Activated gamma-delta T cell (primary cell): ENCODE measurements around the gene FBXO21.
"Not testable (repeated sequence)": the region's sequence is repeated elsewhere in the genome, so short reads cannot be mapped to it uniquely, and the experiment has no call there.

Source experiments
- DNase-seq: peaks from one replicate; lab custom pipeline; 2025; lab: John Stamatoyannopoulos, UW
- total RNA-seq, 2 donors: gene quantifications; one replicate each; lab custom pipeline; 2026; lab: John Stamatoyannopoulos, UW

FBXO21 gene
- 85.3 to 92.6 reads per million in 2 donors for total RNA-seq

GRCh38 chr12:117190210-117190781 lies at the start of gene FBXO21:
TSS of gene FBXO21 (minus strand) at chr12:117190470. CDS start at chr12:117190456, 14 bp downstream.
- peak; percentile 85 for DNase-seq

- DNase-seq: peak; percentile 23
Measured at GRCh38 chr12:117236456-117237001, 46.3 kb upstream of the FBXO21 start.

- no peak for DNase-seq
Measured at GRCh38 chr12:117235261-117235660, 45.0 kb upstream of the FBXO21 start.

GRCh38 chr12:117234441-117234840 lies 44.2 kb upstream of the FBXO21 start:
- DNase-seq: no peak

GRCh38 chr12:117231750-117232149 lies 41.5 kb upstream of the FBXO21 start:
- no peak for DNase-seq

GRCh38 chr12:117228239-117228638 lies 38.0 kb upstream of the FBXO21 start:
- DNase-seq: no peak

GRCh38 chr12:117227000-117227653 lies 36.9 kb upstream of the FBXO21 start:
- DNase-seq: no peak

GRCh38 chr12:117226505-117226904 lies 36.2 kb upstream of the FBXO21 start:
- DNase-seq: no peak

GRCh38 chr12:117225179-117225578 lies 34.9 kb upstream of the FBXO21 start:
- DNase-seq: no peak

- not testable (repeated sequence) for DNase-seq
Measured at GRCh38 chr12:117220947-117221346, 30.7 kb upstream of the FBXO21 start.

- no peak for DNase-seq
Measured at GRCh38 chr12:117218149-117218548, 27.9 kb upstream of the FBXO21 start.

- no peak for DNase-seq
Measured at GRCh38 chr12:117216686-117217085, 26.4 kb upstream of the FBXO21 start.

- DNase-seq: no peak
Measured at GRCh38 chr12:117214797-117215196, 24.5 kb upstream of the FBXO21 start.

GRCh38 chr12:117213295-117213808 lies 23.1 kb upstream of the FBXO21 start:
- no peak for DNase-seq

GRCh38 chr12:117212563-117213190 lies 22.4 kb upstream of the FBXO21 start:
- no peak for DNase-seq

- DNase-seq: no peak
Measured at GRCh38 chr12:117210266-117210918, 20.1 kb upstream of the FBXO21 start.

GRCh38 chr12:117209626-117210025 lies 19.4 kb upstream of the FBXO21 start:
- DNase-seq: no peak

- DNase-seq: no peak
Measured at GRCh38 chr12:117208811-117209455, 18.7 kb upstream of the FBXO21 start.

GRCh38 chr12:117208206-117208605 lies 17.9 kb upstream of the FBXO21 start:
- no peak for DNase-seq

- no peak for DNase-seq
Measured at GRCh38 chr12:117207675-117208074, 17.4 kb upstream of the FBXO21 start.

- DNase-seq: no peak
Measured at GRCh38 chr12:117202556-117202955, 12.3 kb upstream of the FBXO21 start.

GRCh38 chr12:117202033-117202432 lies 11.8 kb upstream of the FBXO21 start:
- no peak for DNase-seq
